GM21390 (cell line): Measurements from ENCODE around the gene ZNF350.
"Not testable (repeated sequence)": the region's sequence is repeated elsewhere in the genome, so short reads cannot be mapped to it uniquely, and the experiment has no call there.

ENCODE experiments used
- ATAC-seq: cut with Tn5 transposase; IDR thresholded peaks from one replicate; pipeline ENCODE4 v1.9.1; 2021; ENCODE audit not compliant: unreplicated experiment

The ZNF350 gene

DNA sequence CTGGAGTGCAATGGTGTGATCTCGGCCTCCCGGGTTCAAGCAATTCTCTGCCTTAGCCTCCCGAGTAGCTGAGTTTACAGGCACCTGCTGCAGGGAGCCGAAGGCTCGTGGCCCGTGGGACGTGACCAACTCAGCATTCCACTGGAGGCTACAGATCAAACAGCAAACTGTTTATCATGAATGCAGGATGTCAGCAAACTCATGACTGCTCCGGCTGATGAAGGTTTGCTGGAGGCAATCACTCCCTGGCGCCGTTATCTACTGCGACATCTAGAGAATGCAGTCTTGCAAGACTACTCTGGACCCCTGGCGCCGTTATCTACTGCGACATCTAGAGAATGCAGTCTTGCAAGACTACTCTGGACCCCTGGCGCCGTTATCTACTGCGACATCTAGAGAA, 10.9 kb downstream of the ZNF350 start:
- not testable (repeated sequence) for ATAC-seq

DNA sequence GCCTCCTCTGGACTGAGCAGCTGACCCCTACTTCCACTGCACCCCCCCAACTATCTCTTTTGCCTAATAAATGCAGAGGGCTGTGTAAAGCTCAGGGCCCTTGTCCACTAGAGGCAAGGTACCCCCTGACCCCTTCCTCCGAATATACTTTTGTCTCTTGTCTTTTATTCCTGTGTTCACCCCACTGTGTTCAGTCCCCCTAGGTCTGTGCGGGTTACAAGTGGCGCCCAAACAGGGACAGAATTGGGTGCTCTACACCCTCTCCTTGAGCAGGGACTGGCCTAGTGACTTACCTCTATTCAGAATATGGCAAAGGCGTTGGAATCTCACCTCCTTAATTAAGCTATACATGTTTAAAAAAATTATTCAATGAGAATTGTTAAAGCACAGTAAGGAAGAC, 15.0 kb downstream of the ZNF350 start:
- ATAC-seq: no peak

DNA sequence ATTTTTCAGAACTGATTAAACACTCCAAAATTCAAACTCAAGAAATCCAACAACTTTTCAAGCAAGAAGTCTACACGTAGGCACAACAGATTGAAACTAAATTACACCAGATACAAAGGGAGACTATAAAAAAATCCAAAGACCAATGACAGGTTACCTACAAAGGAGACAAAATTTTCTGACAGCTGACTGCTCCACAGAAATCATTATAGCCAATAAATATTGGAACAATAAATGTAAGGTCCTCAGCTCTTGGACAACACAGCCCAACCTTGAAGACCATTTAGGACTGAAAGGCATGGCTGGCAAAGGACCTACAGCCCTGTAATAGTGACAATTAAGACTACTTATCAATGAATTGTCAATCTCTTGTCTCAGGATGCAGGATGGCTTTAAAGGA, 15.9 kb downstream of the ZNF350 start:
- ATAC-seq: no peak

DNA sequence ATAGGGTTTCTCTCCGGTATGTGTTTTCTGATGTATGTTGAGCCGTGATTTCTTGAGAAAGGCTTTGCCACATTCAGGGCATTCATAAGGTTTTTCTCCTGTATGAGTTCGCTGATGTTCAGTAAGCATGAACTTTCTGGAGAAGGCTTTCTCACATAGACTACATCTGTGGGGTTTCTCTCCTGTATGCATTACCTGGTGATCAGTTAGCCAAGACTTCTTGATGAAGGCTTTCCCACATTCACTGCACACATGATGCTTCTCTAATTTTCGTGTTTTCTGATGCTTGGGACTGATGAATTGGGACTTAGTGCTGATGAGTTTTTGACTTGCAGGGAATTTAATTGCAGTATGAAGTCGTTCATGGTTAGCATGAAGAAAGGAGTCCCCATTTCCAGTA, 21.1 kb downstream of the ZNF350 start:
- no peak for ATAC-seq

DNA sequence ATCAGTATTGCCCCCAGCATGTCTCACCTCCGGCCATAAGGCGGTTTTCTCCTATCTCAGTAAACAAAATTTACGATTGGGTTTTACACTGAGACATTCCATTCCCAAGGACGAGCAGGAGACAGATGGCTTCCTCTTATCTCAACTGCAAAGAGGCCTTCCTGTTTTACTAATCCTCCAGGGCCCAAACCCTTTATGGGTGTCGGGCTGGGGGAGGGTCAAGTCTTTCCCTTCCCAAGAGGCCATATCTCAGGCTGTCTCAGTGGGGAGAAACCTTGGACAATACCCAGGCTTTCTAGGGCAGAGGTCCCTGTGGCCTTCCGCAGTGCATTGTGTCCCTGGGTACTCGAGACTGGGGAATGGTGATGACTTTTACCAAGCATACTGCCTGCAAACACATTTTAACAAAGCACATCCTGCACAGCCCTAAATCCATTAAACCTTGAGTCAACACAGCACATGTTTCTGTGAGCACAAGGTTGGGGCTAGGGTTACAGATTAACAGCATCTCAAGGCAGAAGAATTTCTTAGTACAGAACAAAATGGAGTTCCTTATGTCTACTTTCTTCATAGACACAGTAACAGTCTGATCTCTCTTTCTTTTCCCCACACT, 25.9 kb downstream of the ZNF350 start:
- ATAC-seq: not testable (repeated sequence)

DNA sequence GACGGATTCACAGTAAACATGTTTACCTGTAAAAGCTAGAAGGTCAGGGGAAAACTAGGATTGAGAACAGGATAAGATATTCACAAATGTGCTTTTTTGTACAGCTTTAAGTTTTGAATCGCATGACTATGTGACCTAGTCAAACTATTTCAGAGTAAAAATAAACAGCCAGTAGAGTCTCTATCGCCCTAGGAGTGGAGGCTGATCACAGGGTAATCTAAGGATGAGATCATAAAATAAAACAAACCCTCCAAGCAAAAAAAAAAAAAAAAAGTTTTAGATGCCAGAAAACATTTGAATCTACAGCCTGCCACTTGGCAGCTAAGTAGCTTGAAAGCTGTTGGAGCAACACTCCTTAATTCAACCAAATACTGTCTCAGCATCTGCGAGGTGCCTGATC, 26.8 kb downstream of the ZNF350 start:
- no peak for ATAC-seq

DNA sequence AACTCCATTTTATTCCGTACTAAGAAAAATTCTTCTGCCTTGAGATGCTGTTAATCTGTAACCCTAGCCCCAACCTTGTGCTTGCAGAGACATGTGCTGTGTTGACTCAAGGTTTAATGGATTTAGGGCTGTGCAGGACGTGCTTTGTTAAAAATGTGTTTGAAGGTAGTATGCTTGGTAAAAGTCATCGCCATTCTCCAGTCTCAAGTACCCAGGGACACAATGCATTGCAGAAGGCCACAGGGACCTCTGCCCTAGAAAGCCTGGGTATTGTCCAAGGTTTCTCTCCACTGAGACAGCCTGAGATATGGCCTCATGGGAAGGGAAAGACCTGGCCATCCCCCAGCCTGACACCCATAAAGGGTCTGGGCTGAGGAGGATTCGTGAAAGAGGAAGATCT, 28.8 kb downstream of the ZNF350 start:
- not testable (repeated sequence) for ATAC-seq

DNA sequence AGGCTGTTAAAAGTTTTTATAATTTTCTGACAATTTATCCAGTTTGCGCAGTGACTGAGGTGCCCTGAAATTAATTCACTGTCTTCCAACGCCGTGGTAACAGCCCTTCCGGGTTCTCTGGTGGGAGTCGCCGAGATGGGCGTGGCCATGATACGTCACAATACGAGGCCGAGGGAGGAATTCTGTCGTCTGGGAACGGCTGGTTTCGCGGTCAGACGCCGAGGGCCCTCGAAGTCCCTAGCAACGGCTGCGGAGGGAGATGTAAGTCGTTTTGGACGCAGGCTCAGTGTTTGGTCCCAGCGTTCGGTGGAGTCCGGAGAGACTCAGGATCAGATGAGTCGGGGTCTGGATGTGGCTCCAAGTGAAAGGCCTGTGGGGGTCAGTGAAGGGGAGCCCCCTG, 37.7 kb downstream of the ZNF350 start:
- no peak for ATAC-seq

DNA sequence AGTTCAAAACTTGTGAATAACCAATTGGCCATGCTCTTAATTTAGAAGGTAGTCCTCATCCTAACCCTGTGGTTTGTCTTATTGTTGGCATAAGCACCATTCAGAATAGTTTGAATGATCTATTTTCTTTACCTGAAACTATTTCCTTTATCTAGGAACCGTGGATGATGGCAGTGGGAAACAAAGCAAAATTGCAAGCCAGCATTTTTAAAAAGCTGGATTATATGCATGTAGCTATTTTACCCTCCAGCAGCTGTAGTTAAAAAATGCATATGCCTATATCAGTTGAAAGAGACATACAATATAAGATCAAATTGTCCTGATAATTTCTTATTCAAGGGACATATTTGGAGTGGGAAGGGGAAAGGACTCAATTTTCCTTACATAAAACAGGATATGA, 40.0 kb downstream of the ZNF350 start:
- no peak for ATAC-seq

DNA sequence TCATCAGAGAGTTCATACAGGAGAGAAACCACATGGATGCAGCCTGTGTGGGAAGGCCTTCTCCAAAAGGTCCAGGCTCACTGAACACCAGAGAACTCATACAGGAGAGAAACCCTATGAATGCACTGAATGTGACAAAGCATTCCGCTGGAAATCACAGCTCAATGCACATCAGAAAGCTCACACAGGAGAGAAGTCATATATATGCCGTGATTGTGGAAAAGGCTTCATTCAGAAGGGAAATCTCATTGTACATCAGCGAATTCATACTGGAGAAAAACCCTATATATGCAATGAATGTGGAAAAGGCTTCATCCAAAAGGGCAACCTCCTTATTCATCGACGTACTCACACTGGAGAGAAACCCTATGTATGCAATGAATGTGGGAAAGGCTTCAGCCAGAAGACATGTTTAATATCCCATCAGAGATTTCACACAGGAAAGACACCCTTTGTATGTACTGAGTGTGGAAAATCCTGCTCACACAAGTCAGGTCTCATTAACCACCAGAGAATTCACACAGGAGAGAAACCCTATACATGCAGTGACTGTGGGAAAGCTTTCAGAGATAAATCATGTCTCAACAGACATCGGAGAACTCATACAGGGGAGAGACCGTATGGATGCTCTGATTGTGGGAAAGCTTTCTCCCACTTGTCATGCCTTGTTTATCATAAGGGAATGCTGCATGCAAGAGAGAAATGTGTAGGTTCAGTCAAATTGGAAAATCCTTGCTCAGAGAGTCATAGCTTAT, 41.7 kb downstream of the ZNF350 start:
- no peak for ATAC-seq

DNA sequence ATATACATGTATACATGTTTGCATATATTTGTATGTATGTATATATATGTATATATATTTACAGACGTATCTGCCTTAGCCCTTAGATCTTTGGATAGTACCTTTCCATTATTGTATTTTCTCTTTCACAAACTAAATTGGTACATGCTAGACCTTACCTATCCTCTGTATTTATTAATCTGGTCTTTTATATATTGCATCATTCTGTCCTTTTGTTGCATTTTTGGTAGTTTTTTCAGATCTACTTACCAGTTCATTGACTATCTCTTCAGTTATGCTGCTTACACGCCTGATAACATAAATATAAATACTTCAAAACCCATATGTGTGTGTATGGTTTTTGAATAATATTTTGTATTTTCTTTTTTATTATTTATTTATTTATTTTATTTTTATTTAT, 47.7 kb downstream of the ZNF350 start:
- ATAC-seq: no peak

DNA sequence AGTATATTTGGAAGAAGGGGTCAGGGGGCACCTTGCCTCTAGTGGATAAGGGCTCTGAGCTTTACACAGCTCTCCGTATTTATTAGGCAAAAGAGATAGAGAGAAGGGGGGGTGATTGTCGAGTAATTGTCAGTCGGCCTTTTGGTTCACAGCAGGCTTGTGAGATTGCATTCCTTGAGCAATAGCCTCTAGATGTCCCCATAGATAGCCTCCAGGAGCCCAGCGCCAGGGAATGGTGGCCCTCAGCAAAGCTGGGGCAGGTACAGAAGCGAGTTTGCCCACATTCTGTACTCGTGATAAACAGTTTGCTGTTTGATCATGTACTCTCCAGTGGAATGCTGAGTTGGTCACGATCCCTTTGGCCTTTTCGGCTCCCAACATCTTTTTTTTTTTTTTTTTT, 54.7 kb downstream of the ZNF350 start:
- ATAC-seq: no peak

DNA sequence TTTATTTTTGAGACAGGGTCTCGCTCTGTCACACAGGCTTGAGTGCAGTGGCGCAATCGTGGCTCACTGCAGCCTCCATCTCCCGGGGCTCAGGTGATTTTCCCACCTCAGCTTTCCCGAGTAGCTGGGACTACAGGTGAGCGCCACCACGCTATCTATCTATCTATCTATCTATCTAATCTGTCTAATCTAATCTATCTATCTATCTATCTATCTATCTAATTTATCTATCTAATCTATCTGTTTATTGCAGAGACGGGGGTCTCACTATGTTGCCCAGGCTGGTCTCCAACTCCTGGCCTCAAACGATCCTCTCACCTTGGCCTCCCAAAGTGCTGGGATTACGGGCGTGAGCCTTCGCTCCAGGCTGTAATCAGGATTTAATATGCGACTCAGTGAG, 58.8 kb downstream of the ZNF350 start:
- no peak for ATAC-seq

DNA sequence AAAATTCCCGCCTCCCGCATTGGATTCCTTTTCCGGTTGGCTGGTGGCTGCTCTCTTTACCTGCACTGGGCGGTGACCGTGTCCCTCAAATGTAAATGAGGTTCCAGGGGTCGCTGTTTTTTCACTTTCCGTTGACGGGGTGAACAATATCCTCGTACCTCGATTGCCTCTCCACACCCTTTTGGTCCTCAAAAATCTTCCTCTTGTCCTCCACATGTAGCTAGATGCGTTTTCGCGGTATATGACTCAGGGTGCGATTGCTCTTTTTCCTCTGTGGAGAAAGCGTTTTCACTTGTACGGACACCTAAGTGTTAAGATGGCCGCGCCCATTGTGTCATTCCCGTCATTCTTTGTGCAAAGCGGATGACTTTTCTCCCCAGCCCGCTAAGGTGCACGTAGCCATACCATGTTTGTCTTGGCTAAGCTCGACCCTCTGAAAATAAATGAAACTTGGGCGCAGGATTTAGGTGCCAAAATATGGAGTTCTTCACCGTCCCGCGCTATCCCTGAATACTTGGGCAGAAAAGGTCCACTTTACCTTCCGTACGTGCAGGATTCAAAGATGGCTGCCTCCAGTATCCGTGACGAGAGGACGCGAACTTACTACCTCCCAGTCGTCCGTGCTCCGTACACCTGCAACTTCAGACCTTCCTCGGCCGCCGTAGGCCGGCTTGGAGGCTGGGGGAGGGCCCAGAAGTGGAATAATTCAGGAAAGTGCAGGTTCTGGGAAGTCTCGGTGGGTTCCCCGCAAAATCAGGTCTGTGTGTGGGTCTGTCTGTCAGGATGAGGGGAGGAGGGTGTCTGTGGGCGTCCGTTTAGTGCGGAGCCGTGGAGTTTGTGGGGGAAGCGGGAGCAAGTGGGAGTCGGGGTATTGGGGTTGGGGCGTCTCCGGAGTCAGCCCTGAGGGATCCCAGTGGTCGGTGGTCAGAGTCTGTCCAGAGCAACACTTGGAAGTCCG, 59.6 kb downstream of the ZNF350 start, which contains the start of gene ZNF613:
Gene ZNF613 (plus strand): TSS at position 689 of the 958 bp plus-strand sequence. CDS start 8,749 bp downstream, outside the sequence.
- ATAC-seq: peak; percentile 73

DNA sequence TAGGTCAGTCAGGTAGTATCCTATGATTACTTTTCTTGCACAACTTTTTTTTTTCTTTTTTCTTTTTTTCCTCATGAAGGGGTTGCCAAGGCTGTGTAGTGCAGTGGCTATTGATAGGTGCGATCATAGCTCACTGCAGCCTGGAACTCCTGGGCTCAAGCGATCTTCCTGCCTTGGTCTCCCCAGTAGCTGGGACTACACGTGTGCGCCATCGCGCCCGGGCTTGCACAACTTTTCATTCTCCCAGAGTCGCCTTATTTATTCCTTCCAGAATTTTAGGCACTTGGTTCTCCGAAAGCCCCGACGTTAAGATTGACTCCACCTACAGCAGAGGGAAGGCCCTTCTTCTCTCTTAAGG, 60.2 kb downstream of the ZNF350 start:
- no peak for ATAC-seq

DNA sequence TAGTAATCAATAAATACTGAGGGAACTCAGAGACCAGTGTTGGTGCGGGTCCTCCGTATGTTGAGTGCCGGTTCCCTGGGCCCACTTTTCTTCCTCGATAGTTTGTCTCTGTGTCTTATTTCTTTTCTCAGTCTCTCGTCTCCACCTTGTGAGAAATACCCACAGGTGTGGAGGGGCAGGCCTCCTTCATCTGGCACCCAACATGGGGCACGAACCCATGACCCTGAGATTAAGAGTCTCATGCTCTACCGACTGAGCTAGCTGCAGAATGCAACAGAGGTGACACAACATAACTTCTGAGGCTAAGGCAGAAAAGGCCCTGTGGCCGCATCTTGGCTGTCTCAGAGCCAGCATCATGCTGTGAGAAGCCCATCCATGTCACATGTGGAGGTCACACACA, 64.7 kb downstream of the ZNF350 start:
- no peak for ATAC-seq

DNA sequence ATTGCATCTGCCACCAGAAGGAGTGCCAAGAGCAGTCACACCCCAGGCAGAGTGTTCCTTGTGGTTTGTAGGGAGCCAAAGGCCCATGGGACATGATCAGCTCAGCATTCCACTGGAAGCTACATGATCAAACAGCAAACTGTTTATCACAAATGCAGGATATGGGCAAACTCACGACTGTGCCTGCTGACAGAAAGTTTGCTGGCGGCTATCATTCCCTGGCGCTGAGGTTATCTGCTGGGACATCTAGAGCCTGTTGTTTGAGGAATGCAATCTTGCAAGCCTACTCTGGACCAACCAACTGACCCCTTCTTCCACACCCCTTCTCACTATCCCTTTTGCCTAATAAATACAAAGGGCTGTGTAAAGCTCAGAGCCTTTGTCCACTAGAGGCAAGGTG, 67.0 kb downstream of the ZNF350 start:
- ATAC-seq: no peak

DNA sequence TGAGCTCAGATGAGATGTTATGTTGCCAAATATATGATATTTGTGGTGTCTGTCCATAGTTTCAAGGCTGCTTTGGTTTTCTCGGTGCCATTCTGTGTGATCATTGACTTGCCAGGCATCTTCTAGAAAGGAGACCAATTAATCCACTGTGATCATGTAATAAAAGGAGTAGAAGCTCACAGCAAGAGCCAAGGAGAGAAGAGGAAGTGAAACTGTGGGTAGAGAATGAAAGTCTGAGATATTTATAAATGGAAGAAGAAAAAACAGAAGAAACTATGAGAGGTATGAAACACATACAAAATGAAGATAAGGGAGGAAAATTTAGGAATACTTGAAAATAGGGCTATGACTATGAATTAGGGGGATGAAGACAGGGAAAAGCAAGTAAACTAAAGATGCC, 70.5 kb downstream of the ZNF350 start:
- no peak for ATAC-seq

DNA sequence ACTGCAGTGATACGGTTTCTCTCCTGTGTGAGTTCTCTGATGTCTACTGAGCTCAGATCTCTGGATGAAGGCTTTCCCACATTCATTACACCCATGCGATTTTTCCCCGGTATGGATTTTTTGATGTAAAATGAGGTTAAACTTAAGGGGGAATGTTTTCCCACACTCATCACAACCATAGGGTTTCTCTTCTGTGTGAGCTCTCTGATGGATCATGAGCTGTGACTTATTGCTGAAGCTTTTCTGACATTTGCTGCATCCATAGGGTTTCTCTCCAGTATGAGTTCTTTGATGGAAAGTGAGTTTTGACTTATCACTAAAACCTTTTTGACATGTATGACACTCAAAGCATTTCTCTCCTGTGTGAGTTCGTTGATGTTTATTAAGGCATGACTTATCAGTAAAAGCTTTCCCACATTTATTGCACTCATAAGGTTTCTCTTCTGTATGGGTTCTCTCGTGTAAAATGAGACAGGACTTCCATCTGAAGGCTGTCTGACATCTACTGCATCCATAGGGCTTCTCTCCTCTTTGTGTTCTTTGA, 71.2 kb downstream of the ZNF350 start:
- no peak for ATAC-seq
